Activated CD4-positive, alpha-beta T cell treated with anti-CD3 and anti-CD28 coated beads, Interleukin-2, amount 50 U/mL, for 1 hour (primary cell): ENCODE results near the gene PTBP1.
"Not testable (repeated sequence)": the region's sequence is repeated elsewhere in the genome, so short reads cannot be mapped to it uniquely, and the experiment has no call there.

Source experiments
- DNase-seq: peaks from one replicate; pipeline ENCODE4 v3.0.0-alpha.2; 2020

The PTBP1 gene

DNA sequence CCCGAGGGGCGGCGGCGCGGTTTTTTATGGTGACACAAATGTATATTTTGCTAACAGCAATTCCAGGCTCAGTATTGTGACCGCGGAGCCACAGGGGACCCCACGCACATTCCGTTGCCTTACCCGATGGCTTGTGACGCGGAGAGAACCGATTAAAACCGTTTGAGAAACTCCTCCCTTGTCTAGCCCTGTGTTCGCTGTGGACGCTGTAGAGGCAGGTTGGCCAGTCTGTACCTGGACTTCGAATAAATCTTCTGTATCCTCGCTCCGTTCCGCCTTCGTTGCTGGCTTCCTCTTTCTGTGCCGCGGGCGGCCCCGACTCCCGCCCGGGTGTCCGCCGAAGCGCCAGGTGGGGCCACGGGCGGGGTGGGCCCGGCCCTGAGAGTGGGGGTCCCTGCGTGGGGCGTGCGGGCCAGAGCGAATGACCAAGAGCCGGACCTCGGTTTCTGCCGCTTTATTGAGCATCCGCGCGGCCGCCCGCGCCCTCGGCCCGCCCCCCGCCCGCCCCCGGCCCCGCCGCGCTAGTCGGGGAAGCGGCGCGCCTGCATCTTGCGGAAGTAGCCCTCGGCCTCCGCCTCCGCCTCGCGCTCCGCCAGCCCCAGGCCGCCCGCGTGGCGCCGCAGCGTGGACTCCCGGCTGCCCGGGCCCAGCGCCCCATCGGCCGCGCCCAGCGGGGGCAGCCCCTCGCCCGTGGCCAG lies 14.9 kb downstream of the PTBP1 start:
- no peak for DNase-seq

DNA sequence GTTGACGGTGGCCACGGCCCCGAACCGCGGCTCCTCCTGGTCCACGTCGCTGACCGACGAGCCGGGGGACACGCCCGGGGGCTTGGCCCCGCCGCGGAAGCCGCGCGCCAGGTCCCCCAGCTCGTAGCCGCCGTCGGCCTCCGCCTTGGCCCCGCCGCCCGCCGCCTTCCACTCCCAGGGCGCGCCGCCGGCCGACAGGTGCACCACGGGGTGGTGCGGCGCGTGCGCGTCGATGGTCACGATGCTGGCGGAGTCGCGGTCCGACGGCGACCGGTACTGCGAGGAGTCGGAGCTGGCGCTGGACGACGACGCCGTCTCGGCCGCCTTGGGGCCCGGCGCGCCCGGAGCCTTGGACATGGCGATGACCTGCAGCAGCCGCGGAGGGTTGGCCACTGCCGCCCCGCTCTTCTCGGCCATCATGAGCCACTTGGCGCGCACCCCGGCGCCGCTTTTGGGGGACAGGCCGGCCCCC lies 15.5 kb downstream of the PTBP1 start:
- no peak for DNase-seq

DNA sequence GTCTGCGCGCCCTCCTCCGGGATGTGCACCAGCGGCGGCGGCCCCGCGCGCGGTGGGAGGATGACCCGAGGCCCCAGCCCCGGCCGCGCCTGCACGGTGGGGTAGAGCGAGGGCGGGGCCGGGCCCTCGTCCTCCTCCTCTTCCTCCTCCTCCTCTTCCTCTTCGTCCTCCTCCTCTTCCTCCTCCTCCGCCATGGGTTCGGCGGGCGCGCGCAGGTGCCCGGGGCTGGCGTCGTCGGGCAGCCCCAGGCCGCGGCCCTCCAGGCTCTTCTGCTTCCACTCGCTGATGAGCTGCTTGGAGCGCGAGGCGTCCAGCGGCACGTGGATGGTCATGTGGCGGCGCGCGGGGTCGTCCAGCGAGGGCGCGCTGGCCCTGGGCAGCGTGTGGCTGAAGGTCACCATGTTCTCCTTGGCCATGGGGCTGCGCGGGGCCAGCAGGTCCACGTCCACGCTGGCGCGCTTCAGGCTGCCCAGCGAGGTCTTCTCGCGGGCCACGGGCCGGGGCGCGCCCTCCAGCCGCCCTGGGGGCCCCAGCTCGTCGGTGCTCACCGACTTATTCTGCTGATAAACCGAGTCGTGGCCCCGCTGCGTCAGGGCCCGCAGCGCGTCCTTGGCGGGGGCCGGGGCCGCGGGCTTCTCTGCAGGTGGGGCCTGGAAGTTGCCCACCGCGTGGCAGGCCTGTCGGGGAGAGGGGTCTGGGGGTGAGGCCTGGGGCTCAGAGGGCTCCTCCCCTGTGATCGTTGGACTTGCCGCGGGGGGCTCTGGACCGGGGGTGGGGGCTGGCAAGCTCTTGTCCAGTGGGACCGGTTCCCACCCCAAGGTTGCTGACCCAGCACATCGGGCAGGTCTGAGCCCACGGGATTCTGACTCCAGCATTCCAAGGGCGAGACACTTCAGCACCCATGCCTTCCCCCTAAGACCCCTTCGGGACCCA lies 16.2 kb downstream of the PTBP1 start:
- DNase-seq = no peak

DNA sequence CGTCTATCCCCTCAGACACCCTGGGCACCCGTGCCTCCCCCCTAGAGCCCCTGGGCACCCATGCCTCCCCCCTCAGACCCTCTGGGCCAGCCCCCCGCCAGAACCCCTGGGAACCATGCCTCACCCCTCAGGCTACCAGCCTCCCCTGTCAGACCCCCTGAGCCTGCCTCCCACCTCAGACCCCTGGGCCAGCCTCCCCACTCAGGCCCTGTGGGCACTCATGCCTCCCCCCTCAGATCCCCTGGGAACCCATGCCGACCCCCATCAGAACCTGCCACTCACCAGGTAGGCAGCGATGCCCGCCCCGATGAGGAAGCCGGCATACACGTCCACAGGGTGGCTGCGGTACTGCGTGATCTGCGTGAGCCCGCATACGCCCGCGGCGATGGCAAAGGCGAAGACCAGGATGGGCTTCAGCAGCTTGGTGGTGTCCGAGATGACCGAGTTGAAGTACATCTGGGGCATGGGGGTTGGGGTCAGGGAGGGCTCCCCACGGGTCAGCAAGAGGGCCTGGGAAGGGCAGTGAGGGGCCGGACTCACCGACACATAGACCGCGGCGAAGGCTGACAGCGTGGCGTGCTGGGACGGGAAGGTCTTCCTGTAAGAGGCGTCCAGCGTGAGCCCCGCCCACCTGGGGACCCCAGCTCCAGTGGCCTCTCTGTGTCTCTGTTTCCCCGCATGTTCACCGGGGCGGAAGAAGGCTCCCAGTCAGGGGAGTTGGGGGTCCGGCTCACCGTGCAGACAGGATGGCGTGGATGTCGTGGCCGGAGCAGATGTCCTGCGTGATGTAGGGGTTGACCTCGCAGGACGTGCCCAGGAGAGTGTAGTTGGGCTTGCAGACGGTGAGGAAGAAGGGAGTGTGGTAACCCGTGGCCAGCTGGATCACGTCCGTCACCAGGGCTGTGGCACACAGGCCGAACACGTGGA lies 17.2 kb downstream of the PTBP1 start:
- no peak for DNase-seq

DNA sequence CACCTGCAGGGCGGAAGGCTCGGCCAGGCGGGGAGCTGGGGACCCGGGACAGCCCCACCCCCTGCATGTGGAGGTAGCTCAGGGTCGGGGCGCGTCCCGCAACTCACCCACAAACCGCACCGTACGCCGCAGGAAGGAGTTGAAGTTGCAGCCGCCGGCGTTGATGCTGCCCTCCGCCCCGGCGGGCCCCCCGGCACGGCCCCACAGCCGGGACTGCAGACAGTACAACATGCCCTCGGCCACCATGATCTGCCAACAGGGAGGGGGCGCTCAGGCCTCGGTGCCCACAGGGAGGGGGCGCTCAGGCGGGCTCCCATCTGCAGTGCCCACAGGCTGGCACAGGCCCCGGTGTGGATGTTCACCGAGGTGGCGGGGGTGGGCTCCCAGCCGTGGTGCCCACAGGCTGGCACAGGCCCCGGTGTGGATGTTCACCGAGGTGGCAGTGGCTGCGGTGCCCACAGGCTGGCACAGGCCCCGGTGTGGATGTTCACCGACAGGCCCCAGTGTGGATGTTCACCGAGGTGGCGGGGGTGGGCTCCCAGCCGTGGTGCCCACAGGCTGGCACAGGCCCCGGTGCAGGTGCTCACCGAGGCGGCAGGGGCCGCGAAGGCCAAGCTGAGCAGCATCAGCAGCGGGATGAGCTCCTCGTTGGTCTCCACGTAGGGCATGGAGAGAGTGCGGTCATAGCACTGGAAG lies 18.0 kb downstream of the PTBP1 start:
- no peak for DNase-seq

DNA sequence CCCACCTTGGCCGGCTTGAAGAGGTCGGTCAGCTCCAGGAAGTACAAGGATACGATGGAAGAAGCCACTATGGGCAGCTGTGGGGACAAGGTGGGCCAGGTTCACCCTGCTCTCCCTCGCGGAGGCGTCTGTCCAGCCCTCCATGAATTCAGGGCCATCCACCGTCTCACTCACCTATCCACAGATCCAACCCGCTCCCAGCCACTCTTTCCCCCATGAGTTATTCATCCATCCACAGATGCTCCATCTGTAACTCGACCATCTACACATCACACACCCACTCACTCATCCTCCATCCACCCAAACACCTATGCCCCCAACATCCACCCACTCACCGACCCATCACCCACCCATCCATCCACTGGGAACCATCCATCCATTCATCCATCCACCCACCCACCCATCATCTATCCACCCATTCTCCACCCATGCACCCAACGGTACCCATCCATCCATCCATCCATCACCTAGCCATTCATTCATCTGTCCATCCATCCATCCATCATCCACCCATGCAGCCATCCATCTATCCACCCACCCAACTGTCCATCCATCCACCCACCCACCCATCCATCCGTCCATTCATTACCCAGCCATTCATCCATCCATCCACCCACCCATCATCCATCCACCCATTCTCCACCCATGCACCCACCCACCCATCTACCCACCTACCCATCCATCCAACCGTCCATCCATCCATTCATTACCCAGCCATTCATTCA lies 18.7 kb downstream of the PTBP1 start:
- no peak for DNase-seq

DNA sequence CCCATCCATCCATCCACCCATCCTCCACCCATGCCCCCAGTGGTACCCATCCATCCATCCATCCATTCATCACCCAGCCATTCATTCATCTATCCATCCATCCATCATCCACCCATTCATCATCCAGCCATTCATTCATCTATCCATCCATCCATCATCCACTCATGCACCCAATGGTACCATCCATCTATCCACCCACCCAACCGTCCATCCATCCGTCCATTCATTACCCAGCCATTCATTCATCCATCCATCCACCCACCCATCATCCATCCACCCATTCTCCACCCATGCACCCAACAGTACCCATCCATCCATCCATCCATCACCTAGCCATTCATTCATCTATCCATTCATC lies 19.2 kb downstream of the PTBP1 start:
- DNase-seq = no peak

DNA sequence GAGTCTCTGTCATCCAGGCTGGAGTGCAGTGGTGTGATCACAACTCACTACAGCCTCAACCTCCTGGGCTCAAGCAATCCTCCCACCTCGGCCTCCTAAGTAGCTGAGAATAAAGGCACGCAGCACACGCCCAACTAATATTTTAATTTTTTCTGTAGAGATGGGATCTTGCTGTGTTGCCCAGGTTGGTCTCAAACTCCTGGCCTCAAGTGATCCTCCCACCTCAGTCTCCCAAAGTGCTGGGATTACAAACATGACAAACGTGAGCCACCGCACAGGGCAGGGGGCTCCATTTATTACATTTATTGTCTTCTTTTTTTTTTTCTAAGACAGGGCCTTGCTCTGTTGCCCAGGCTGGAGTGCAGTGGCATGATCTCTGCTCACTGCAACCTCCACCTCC lies 23.0 kb downstream of the PTBP1 start:
- DNase-seq = not testable (repeated sequence)

DNA sequence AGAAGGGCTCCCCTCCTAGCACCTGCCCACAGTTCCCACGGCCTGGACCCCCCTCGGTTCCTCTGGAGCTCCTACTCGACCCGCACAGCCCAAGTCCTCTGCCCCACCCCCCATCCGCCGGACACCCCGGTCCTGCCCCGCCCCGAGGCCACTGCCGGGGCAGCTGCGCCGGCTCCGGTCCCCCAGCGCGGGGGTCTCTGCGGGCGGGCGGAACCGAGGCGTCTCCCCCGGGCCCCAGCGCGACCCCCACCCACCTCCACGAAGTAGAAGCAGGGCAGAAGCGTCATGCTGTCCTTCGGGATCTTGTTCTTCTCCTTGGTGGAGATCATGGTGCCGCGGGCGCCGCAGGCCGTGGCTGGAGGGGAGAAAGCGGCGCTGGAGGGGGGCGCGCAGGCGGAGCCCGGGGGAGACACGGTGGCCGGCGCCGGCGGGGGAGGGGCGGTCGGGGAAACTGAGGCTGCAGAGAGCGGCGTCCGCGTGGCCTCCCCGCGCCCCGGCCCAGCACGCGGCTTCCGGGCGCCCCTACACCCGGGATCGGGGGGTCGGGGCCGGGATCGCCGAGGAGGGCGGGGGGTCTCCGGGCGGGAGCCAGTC lies 24.1 kb downstream of the PTBP1 start:
- no peak for DNase-seq

DNA sequence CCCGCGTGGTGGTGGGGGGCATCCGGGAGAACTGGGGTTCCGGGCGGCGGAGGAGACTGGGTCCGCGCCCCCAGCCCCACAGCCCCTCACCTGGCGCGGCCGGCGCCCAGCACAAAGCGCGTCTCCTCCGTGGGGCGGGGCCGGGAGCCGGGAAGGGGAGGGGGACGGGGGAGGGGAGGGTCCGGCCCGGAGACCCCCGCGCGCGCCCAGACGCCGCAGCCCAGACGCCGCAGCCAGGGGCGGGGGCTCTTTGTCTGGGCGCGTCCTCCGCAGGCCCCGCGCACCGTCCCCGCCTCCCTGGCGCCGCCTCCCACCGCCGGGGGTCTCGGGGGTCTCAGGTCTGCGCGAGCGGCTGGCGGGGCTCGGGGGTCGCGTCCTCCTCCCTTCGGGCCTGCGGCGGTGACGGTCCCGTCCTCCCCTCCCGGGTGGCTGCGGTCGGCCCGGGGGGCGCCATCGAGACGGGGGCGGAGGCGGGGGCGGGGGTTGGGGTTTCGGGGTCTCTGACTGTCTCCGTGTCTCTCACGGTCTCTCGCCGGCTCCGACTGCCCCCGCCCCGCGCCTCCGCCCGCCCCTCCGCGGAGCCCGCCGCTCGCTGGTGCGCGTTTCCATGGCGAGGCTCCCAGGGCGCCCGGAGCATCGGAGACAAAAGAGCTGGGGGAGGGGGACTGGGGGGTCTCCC lies 24.7 kb downstream of the PTBP1 start, which contains the start of gene PLPPR3:
PLPPR3 (minus strand) TSS at position 131 of the 679 bp plus-strand sequence. CDS start 396 bp downstream, outside the sequence.
- DNase-seq = no peak

DNA sequence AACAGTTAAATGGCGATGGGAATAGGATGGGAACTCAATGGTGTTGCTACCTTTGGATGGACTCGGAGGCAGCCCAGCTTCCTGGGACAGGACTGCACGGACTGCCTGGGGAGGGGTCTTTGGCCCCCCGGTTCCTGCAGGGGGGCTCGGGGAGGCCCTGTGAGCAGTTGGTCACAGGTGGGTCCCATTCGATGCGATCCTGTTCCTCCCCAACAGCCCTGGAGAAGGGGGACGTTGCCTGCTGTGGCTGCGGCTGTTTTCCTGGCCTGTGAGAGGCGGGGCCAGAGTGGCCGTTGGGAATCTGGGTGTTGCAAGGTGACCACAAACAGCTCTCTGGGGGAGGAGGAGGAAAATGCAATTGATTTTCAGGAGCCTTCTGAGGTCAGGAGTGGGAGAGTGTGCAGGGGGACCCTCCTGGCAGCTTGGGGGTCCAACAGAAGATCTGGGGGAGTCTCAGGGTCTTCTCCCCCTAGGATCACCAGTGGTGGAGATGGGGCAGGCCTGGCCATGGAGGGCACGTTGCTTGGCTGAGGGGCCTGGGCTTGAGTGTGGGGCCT lies 26.4 kb downstream of the PTBP1 start:
- DNase-seq = no peak

DNA sequence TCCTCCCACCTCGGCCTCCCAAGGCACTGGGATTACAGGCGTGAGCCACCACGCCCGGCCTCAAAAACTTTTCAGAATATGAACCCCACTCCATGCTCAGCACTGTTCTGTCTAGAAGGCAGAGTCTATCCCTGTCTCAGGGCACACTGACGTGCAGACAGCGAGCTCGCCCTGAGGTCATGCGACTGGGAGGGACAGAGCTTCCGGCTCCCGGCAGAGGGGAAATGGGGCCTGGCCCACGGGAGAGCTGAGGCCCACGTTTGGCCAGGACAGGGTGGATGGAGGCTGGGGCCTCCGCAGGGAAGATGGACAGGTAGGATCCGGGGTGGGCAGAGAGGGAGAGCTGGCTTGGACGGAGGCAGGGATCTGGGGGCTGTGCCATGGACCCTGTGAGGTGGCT lies 27.6 kb downstream of the PTBP1 start:
- no peak for DNase-seq

DNA sequence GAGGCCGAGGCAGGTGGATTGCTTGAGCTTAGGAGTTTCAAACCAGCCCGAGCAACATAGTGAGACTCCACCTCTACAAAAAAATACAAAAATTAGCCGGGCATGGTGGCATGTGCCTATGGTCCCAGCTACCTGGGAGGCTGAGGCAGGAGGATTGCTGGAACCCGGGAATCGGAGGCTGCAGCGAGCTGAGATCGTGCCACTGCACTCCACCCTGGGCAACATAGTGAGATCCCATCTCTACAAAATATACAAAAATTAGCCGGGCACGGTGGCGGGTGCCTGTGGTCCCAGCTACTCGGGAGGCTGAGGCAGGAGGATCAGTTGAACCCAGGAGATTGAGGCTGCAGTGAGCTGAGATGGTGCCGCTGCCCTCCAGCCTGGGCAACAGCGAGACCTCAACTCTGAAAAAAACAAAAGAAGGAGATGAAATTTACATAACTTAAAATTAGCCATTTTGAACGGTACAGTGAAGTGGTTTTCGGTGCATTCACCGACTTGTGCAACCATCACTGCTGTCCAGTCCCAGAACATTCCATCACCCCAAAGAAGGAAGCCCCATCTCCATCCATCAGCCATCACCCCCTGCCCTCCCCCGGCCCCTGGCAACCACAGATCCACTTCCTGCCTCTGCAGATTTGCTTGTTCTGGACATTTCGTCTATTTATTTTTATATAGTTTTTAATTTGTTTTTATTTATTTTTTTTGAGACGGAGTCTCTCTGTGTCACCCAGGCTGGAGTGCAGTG lies 28.8 kb downstream of the PTBP1 start:
- DNase-seq = no peak

DNA sequence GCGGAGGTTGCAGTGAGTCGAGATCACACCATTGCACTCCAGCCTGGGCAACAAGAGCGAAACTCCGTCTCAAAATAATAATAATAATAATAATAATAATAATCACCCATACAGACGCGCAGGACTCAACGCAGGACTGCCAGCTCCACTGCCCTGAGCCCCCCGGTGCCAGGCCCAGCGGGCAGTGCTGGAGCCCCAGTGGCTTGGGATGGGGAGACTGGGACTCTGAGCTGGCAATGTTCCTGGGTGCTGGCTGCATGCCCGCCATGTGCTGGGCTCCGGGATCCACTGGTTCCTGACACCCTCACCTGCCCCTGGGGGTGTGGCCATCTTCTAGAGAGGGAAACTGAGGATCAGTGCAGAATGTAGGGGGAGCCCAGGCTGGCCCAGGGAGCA lies 30.1 kb downstream of the PTBP1 start:
- no peak for DNase-seq

DNA sequence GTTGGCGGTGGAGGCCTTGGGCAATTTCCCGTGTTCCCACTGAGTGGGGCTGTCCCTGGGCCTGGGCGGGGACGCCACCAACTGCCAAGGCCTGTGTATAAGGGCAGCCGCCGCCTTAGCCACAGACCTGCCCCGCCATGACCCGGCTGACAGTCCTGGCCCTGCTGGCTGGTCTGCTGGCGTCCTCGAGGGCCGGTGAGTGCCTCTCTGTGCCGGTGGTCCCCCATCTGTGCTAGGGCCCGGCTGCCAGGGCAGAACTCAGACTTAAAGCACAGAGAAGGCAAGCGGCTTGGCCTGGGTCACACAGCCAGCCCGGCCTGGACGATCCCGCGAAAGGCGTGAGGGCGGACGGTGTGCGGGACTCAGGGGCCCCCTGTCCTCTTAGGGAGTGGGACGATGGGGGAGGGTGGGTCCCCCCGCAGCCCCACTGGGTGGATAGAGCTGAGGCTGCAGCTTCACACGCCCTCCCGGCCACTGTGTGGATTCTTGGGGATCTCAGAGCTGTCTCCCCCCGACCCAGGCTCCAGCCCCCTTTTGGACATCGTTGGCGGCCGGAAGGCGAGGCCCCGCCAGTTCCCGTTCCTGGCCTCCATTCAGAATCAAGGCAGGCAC lies 30.6 kb downstream of the PTBP1 start, which contains the start of gene AZU1:
AZU1 (plus strand) TSS at position 128 of the 612 bp plus-strand sequence; CDS start at position 138, 10 bp downstream.
- DNase-seq = no peak

DNA sequence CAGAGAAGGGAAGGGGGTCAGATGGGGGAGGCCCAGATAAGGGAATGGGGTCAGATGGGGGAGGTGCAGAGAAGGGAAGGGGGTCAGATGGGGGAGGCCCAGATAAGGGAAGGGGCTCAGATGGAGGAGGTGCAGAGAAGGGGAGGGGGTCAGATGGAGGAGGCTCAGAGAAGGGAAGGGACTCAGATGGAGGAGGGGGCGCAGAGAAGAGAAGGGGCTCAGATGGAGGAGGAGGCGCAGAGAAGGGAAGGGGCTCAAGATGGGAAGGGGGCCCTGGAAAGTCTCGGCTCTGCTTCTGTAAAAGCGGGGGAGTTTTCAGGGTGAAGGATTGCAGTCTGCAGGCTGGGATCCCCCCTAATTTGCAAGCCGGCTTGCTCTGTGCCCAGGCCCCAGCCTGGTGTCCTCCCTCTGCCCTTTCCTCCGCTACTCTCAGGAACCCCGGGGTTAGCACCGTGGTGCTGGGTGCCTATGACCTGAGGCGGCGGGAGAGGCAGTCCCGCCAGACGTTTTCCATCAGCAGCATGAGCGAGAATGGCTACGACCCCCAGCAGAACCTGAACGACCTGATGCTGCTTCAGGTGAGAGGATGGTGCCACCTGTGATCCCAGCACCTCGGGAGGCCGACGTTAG lies 32.0 kb downstream of the PTBP1 start:
- DNase-seq = no peak

DNA sequence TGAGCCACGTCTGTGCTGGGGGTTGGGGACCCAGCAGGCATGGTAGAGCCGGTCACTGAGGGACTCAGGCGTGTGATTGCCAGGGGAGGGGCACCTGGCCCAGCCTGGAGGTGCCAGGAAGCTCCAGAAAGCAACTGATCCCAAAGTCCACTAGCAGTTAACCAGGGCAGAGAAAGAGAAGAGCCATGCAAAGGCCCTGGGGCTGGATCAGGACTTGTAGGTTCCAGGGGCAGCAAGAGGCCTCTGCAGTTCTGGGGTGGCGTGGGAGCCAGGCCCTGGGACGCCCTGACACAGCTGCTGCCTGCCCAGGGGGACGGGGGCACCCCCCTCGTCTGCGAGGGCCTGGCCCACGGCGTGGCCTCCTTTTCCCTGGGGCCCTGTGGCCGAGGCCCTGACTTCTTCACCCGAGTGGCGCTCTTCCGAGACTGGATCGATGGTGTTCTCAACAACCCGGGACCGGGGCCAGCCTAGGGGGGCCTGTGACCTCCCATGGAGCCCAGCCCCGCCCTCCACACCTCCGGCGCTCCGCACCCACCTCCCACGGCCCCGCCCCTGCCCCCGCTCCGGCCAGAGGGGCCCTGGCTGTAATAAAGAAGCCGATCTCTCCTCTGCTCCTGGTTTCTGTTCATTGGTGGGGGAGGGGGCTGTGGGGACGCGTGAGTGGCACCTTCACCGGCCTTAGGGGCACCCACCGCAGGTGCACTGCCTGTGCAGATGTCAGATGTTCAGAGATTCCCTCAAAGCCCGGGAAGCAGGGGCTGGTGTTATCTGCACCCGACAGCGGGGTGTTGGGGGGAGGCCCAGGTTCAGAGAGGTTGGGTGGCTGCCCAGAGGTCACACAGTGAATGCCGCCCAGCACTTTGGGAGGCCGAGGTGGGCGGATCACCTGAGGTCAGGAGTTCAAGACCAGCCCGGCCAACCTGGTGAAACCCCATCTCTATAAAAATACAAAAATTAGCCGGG lies 34.4 kb downstream of the PTBP1 start:
- DNase-seq = no peak
